Esophagus (tissue), 2 donors: ENCODE data around the gene LCN15. TPM values are rescaled to one million over a fixed set of nuclear protein-coding genes. Genes with fewer than 3 reads are reported as not detected.

ENCODE experiments used
- H3K27ac ChIP-seq, 2 donors: one replicate each; pipeline ENCODE4 v1.5.1; 2013; ENCODE audit warnings: low read depth in 2 of 2, mild to moderate bottlenecking in 2 of 2, inconsistent platforms in 1 of 2, low read length in 1 of 2, moderate library complexity in 1 of 2
- H3K27me3 ChIP-seq, 2 donors: one replicate each; pipeline ENCODE4 v1.6.1; 2013; ENCODE audit warnings: low read length in 2 of 2, control low read depth in 1 of 2, mild to moderate bottlenecking in 1 of 2; ENCODE audit not compliant: insufficient read depth in 2 of 2, control insufficient read depth in 1 of 2
- H3K36me3 ChIP-seq, 2 donors: one replicate each; pipeline ENCODE4 v1.6.1; 2013; ENCODE audit warnings: low read length in 1 of 2; ENCODE audit not compliant: control insufficient read depth in 2 of 2, insufficient read depth in 2 of 2
- H3K4me1 ChIP-seq, 2 donors: one replicate each; pipeline ENCODE4 v1.6.1; 2013; ENCODE audit warnings: low read length in 1 of 2; ENCODE audit not compliant: control insufficient read depth in 2 of 2, insufficient read depth in 2 of 2
- H3K4me3 ChIP-seq, 2 donors: one replicate each; pipeline ENCODE4 v1.5.1; 2013; ENCODE audit warnings: low read length in 2 of 2, mild to moderate bottlenecking in 2 of 2, low read depth in 1 of 2, moderate library complexity in 1 of 2
- H3K9me3 ChIP-seq, 2 donors: one replicate each; pipeline ENCODE4 v1.6.1; 2013; ENCODE audit warnings: mild to moderate bottlenecking in 2 of 2, low read depth in 1 of 2, low read length in 1 of 2, moderate library complexity in 1 of 2; ENCODE audit not compliant: control insufficient read depth in 2 of 2, insufficient read depth in 1 of 2
- WGBS, 2 donors: extraction: QIAGEN DNeasy Blood & Tissue Kit; methylation state at CpG; one replicate each; pipeline ENCODE4 v1.1.7; 2013; 5-methylcytosine and 5-hydroxymethylcytosine counted together
- polyA plus RNA-seq, 2 donors: library from polyadenylated mRNA; stranded (reverse); fragments of 200-250 nt; gene quantifications; one replicate each; pipeline ENCODE4 v1.2.3, GENCODE V29; 2013
- donor health status: healthy with polysubstance abuse.
- donor health status: Bipolar disorder and iron deficiency.

The LCN15 gene
- not detected for polyA plus RNA-seq

- Histone ChIP-seq H3K4me3 (no peak within 1 kb of the TSS), H3K36me3 (no peaks in the 10 kb centered on the region), H3K9me3 (no peaks in the 10 kb centered on the region), H3K4me1 (no peaks in the 10 kb centered on the region), H3K27ac (no peak within 1 kb of the TSS), H3K27me3 (peaks cover 0 to 4% of the 10 kb centered on the region in 2 donors)
- WGBS, 2 donors, result 69 to 81% methylated on average over 13 to 14 of the region's 14 CpGs
These were observed at the start of gene LCN15 for GRCh38 chr9:136764301-136764891. TSS of gene LCN15 (minus strand) at chr9:136764518. CDS start at chr9:136764488, 30 bp downstream.

- WGBS, 2 donors, result 3% methylated on average over 14 of the region's 14 CpGs
- Histone ChIP-seq H3K27ac (peak overlapping the region in 1 of 2 donors; percentile 97), H3K4me3 (peak overlapping the region; percentile 87 to 99), H3K27me3 (no peaks in the 10 kb centered on the region), H3K36me3 (peaks cover 0 to 5% of the 10 kb centered on the region in 2 donors), H3K9me3 (no peaks in the 10 kb centered on the region), H3K4me1 (peaks cover 9 to 30% of the 10 kb centered on the region in 2 donors)
These were observed 44.5 kb upstream of the LCN15 start for GRCh38 chr9:136808806-136809158.

GRCh38 chr9:136808075-136808805, 43.9 kb upstream of the LCN15 start:
- Histone ChIP-seq H3K4me1 (peaks cover 9 to 30% of the 10 kb centered on the region in 2 donors), H3K27ac (peak overlapping the region; percentile 81 to 97)
- WGBS, 2 donors, result 0 to 1% methylated on average over 59 to 93 of the region's 93 CpGs

GRCh38 chr9:136807281-136808074, 43.2 kb upstream of the LCN15 start, which contains the start of gene RABL6:
TSS of gene RABL6 (plus strand) at chr9:136807948. CDS start at chr9:136808197, 249 bp downstream.
- peak within 1 kb of the TSS; percentile 97 for H3K27ac ChIP-seq
- H3K36me3 ChIP-seq, result no peaks in the 10 kb centered on the region
- WGBS, 2 donors, result 0% methylated on average over 71 to 96 of the region's 96 CpGs
- peaks cover 9 to 30% of the 10 kb centered on the region in 2 donors for H3K4me1 ChIP-seq
- H3K27me3 ChIP-seq, result no peaks in the 10 kb centered on the region
- peak within 1 kb of the TSS; percentile 87 to 99 for H3K4me3 ChIP-seq
- no peaks in the 10 kb centered on the region for H3K9me3 ChIP-seq

More at GRCh38 chr9:136808075-136808805, 43.9 kb upstream of the LCN15 start:
- no peaks in the 10 kb centered on the region for H3K9me3 ChIP-seq
- H3K36me3 ChIP-seq, result peaks cover 0 to 5% of the 10 kb centered on the region in 2 donors
- peak overlapping the region; percentile 87 to 99 for H3K4me3 ChIP-seq
- no peaks in the 10 kb centered on the region for H3K27me3 ChIP-seq

- Histone ChIP-seq H3K36me3 (no peaks in the 10 kb centered on the region), H3K27me3 (no peaks in the 10 kb centered on the region), H3K4me1 (peaks cover 9 to 30% of the 10 kb centered on the region in 2 donors), H3K9me3 (no peaks in the 10 kb centered on the region), H3K27ac (peak overlapping the region; percentile 97), H3K4me3 (peak overlapping the region; percentile 87 to 99)
- 55 to 69% methylated on average over 25 of the region's 25 CpGs for WGBS, 2 donors
These were observed 42.4 kb upstream of the LCN15 start for GRCh38 chr9:136806631-136807201.

- Histone ChIP-seq H3K36me3 (no peaks in the 10 kb centered on the region), H3K4me3 (no peak overlapping the region), H3K27ac (no peak overlapping the region), H3K4me1 (peaks cover 9 to 30% of the 10 kb centered on the region in 2 donors), H3K9me3 (no peaks in the 10 kb centered on the region), H3K27me3 (no peaks in the 10 kb centered on the region)
- WGBS, 2 donors, result 97 to 98% methylated on average over 10 of the region's 10 CpGs
These were observed 41.7 kb upstream of the LCN15 start for GRCh38 chr9:136806067-136806466.

GRCh38 chr9:136805207-136805740, 41.0 kb upstream of the LCN15 start:
- Histone ChIP-seq H3K27ac (no peak overlapping the region), H3K4me3 (no peak overlapping the region), H3K27me3 (no peaks in the 10 kb centered on the region), H3K9me3 (no peaks in the 10 kb centered on the region), H3K36me3 (no peaks in the 10 kb centered on the region), H3K4me1 (peaks cover 12 to 34% of the 10 kb centered on the region in 2 donors)
- WGBS, 2 donors, result 90 to 92% methylated on average over 12 of the region's 12 CpGs

GRCh38 chr9:136804509-136805206, 40.3 kb upstream of the LCN15 start:
- no peaks in the 10 kb centered on the region for H3K36me3 ChIP-seq
- H3K27me3 ChIP-seq, result no peaks in the 10 kb centered on the region
- H3K4me3 ChIP-seq, result no peak overlapping the region
- 87 to 90% methylated on average over 20 of the region's 20 CpGs for WGBS, 2 donors
- H3K9me3 ChIP-seq, result no peaks in the 10 kb centered on the region
- H3K4me1 ChIP-seq, result peaks cover 11 to 35% of the 10 kb centered on the region in 2 donors
- H3K27ac ChIP-seq, result no peak overlapping the region
